ENCODE results near the gene CDH13.

DNA sequence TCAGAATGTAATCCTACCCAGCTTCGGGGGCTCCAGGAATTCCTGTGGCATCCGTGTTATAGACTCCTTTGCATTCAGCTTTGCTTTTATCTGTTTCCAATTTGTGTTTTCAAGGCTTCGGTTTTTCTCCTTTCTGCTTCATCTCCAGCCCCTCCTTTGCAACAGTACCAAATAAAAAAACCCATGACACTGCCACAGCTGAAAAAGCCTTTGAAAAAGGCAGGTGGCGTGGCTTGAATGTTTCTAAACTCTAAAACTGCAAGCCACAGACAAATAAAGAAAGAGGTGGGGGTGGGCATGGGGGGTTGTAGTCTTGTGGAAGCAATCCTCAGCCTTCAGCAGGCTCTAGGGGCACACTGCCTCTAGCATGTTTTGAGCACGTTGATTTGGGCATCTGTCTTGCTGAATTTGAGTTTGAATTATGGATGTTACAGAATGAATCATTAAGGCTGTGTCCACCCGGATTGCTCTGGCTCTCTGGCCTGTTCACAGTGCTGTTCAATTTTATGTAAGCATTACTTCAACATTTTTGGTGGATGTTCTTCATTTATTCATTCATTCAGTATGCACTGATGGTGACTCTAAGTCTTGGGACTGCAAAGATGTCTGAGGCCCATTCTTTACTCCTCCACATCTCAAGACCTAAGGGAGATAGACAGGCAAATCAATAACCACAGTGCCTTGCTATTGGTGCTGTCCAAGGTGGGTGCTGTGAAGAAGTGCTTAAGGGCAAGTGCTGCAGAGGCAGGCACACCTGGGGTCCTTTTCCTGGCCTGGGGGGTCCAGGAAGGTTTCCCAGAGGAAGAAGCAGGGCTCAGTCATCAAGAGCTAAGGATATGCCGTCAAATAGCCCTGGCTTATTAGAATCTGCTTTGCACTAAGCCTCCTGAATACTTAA lies 77.4 kb downstream of the CDH13 start:
- TF ChIP-seq CTCF (IDR thresholded peaks at IDR 0.05): no peak
- no peak for TF ChIP-seq POLR2A (IDR thresholded peaks at IDR 0.05)

Measured in adrenal gland (tissue), 5 donors.